MG63 (cell line): ENCODE results near the gene KIF6. TPM values are rescaled to one million over a fixed set of nuclear protein-coding genes. Genes with fewer than 3 reads are reported as not detected.

ENCODE experiments used
- DNase-seq: peaks from one replicate; pipeline ENCODE4 v3.0.0-alpha.2; 2020
- H3K27me3 ChIP-seq: fragments of 250-450 bp; sonication (Bioruptor Pico); 2 replicates; pipeline ENCODE4 v1.5.1; 2020; ENCODE audit warnings: mild to moderate bottlenecking, moderate library complexity
- H3K36me3 ChIP-seq: fragments of 250-450 bp; sonication (Bioruptor Pico); 2 replicates; pipeline ENCODE4 v1.5.1; 2020; ENCODE audit warnings: mild to moderate bottlenecking, moderate library complexity
- H3K4me3 ChIP-seq: fragments of 250-450 bp; sonication (Bioruptor Pico); 2 replicates; pipeline ENCODE4 v1.5.1; 2020; ENCODE audit warnings: mild to moderate bottlenecking, moderate library complexity
- H3K9me3 ChIP-seq: fragments of 250-450 bp; sonication (Bioruptor Pico); 2 replicates; pipeline ENCODE4 v1.5.1; 2020; ENCODE audit warnings: mild to moderate bottlenecking, moderate library complexity
- total RNA-seq: library from RNA; depleted of rRNA; stranded (reverse); fragments of >200 nt; shearing (Covaris generic); gene quantifications from 2 replicates; pipeline ENCODE4 v1.2.3, GENCODE V29; 2014; ENCODE audit warnings: low replicate concordance

The KIF6 gene
- total RNA-seq, 1 experiment from 2014 or later, result not detected

DNA sequence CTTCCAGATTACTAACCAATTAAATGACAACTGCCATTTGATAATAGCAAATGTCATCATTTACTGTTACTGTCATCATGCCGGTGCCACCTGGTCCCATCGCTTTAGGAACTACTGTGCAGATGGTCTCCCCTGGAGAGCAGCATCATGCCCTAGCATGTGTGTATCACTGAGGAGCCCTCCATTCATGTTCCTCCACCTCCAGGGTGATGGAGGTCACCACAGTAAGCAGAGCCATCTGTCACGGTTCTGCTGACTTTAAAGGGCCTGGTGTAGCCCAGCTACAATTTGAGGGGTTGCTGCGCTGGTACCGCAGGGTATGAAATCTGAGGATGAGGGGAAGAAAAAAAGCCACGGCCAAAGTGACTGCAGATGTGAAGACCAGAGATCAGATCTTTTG is 283.9 kb downstream of the KIF6 start:
- Histone ChIP-seq H3K9me3 (no peaks in the 10 kb centered on the region), H3K36me3 (no peaks in the 10 kb centered on the region), H3K4me3 (no peak overlapping the region), H3K27me3 (no peaks in the 10 kb centered on the region)
- DNase-seq, result no peak

DNA sequence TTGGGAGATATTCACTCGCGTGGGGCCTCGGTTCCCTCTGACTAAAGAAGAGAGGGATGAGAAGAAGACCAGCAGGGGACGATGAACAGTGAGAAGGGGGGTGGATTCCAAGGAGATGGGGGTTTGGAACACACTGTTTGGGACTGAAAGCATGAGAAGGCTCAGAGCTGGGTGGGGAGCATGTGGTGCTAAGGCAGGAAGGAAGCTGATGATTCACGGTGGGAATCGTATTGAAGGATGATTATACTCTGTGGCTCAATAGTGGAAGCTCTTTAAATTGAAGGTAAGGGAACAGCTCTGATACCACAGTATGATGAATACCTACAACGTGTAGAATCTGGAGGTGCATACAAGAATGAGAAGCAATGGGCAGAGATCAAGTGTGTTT is 285.2 kb downstream of the KIF6 start:
- Histone ChIP-seq H3K36me3 (no peaks in the 10 kb centered on the region), H3K4me3 (no peak overlapping the region), H3K9me3 (no peaks in the 10 kb centered on the region), H3K27me3 (no peaks in the 10 kb centered on the region)
- DNase-seq, result no peak

DNA sequence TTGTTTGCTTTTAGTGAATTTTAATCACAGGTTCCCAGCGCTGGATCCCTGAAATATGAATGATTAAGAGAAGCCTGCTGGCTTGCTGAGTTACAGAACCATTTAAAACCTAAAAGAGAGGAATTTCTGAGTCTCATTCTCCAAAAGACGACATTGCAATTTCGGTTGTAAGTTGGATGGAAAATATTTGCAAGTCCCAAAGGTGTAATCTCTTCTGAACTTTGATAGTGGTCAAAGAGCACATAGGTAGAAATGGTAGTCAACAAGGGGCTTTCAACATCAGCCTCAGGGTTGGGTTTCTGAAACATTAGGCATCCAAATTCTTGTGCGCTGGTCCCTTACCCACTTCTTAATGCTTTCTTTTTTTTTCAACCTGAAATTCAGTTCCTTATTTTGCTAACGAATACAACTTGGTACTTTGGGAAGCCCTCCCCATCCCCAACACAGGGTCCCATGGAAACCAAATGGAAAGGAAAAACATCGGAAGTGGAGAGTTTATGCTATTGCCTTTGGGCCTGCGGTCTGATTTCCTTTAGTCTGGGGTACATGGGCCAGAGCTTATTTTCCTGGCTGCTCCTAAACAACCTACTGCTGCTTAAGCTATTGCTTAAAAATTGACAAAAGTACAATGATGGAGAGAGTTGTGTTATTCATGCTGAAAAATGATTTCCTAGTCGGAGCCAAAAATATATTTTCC is 285.7 kb downstream of the KIF6 start:
- Histone ChIP-seq H3K27me3 (no peaks in the 10 kb centered on the region), H3K9me3 (no peaks in the 10 kb centered on the region)
- no peak for DNase-seq

DNA sequence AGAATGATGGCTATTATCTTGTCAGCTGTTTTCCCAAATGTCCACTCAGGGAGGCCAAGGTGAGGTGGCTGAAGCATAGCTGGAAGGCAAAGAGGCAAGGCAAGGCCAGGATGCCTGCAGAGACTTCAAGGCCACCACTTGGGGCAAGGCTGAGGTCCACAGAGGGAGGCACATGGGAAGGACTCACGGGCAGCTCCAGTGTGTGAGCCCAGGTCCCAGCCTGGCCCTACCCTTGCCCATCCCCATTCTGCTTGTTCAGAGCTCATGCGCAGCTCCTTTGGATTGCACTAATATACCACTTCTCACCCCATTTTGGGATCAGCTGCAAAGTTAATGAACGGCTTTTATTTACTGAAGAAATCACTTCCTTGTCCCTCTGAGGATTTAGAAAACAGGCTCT is 291.6 kb downstream of the KIF6 start:
- Histone ChIP-seq H3K9me3 (no peaks in the 10 kb centered on the region), H3K36me3 (no peaks in the 10 kb centered on the region), H3K4me3 (no peak overlapping the region), H3K27me3 (no peaks in the 10 kb centered on the region)
- DNase-seq, result no peak

More for the DNA sequence above, 285.7 kb downstream of the KIF6 start:
- Histone ChIP-seq H3K4me3 (no peak overlapping the region), H3K36me3 (no peaks in the 10 kb centered on the region)

DNA sequence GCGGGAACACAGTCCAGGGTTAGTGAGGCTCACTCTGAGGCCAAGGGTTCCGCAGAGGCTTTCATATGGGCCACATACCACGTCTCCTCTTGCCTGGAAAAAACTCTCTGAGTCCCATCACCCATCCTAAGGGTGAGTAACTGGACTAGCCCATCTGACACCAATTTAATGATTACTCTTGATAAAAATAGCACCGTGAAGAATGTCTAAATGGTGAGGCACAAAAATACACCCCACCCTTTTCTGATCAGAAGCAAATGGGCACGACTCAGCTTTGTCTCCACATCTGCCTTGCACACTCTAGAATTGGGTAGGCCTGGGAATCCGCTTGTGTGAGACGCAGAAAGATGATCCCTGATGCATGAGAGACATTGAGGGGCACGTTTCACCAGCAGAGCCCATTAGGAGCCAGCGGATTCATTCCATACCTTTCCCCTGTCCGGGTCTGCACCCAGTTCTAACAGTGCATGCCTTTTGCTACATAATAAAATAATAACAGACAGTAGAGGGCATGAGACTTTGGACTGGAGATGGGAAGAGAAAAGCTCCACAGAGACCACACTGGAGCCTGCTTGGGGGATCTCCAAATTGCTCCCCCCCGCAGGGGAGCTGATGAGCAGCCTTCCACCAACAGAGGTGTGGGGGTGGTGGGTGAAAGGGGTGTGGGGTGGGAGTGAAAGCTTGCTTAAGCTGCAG is 292.7 kb downstream of the KIF6 start:
- DNase-seq, result no peak
- no peaks in the 10 kb centered on the region for H3K27me3 ChIP-seq
- no peaks in the 10 kb centered on the region for H3K9me3 ChIP-seq
- H3K4me3 ChIP-seq, result no peak overlapping the region
- no peaks in the 10 kb centered on the region for H3K36me3 ChIP-seq

DNA sequence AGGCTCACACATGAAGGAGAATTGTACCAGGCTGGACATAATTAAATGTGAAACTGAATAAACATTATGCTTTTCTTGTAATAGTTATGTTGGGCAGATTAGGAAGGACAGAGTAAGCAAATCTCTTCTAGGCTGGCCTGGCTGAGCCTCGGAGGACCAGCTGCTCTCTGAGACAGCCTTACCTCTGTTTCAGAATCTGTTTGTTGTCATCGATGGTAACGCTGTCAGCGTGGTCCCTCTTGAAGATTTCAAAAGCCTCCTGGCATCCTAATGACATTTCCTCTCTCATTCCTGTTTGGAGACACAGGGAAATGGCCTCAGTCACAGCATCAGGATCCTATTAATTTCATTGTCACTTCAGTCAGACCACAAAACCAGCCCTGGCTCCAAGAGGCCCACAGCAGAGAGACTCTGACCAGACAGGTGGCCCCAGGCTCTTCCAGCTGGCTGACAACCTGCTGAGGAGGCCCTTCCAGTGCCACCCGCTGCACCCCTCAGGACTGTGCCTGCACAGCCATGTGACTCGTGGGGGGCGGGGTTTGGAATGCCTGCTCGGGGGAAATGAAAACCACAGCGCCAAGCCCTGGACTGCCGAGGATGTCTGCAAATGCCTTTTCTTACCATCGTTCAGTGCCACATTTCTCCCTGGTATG is 294.2 kb downstream of the KIF6 start:
- peak; percentile 6 for DNase-seq
- H3K9me3 ChIP-seq, result no peaks in the 10 kb centered on the region; the same call in 1 of the 2 replicates
- H3K4me3 ChIP-seq, result no peak overlapping the region
- H3K27me3 ChIP-seq, result no peaks in the 10 kb centered on the region
- H3K36me3 ChIP-seq, result no peaks in the 10 kb centered on the region

DNA sequence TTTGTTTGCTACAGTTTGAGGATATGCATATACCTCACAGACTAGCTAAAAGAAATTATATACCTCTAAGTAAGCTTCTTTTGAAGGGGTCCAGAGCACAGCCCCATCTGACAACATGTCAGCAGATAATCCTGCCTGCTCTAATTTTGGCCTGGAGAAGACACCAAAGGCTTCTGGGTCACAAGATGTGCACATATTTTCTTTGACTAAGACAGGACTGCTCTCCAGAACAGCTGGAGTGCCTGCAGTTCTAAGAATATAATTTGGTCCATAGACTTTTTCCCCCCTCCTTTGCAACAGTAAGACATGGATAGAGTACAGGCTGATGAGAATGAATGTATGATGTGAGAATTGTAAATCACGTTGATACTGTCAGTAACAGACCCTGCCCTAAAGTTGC is 294.8 kb downstream of the KIF6 start:
- Histone ChIP-seq H3K9me3 (no peaks in the 10 kb centered on the region; the same call in 1 of the 2 replicates), H3K36me3 (no peaks in the 10 kb centered on the region), H3K27me3 (no peaks in the 10 kb centered on the region), H3K4me3 (no peak overlapping the region)
- no peak for DNase-seq

DNA sequence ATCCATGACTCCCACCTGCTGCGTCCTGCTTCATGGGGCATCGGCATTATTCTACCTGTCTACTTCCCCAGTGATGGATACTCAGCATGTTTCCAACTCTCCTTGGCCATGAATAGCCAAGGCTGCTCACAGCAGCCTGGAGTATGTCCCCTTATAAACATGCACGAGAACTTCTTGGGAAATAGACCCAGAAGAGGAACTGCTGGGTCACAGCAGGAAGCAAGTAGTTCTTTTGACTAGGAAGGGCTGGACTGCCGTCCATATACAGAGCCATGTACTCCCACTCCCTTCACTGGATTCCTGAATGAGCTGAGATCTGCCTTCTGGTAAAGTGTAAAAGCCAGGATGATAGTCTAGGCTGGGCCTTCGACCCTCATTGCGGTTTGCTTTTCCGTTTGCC is 296.4 kb downstream of the KIF6 start:
- no peak for DNase-seq
- no peak overlapping the region for H3K4me3 ChIP-seq
- no peaks in the 10 kb centered on the region; the same call in 1 of the 2 replicates for H3K9me3 ChIP-seq
- H3K27me3 ChIP-seq, result no peaks in the 10 kb centered on the region
- no peaks in the 10 kb centered on the region for H3K36me3 ChIP-seq

DNA sequence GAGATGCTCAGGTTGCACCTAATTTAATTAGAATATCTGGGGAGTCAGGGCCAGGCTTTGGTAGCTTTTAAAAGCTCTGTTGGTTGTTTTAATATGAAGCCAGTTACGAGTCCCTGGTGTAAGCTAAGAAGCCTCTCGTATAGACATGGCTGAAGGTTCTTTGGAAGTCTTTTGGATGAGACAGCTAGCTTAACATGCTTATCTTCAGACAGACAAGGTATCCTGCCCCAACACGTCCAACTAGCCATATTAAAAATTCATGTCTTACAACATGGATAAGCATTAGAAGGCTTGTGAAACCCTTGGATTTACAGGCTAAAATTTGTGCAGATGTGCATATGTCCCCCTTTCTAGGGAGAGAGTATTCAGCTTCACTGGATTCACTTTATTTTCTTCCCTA is 297.1 kb downstream of the KIF6 start:
- Histone ChIP-seq H3K4me3 (no peak overlapping the region), H3K9me3 (no peaks in the 10 kb centered on the region; the same call in 1 of the 2 replicates), H3K27me3 (no peaks in the 10 kb centered on the region), H3K36me3 (no peaks in the 10 kb centered on the region)
- no peak for DNase-seq

DNA sequence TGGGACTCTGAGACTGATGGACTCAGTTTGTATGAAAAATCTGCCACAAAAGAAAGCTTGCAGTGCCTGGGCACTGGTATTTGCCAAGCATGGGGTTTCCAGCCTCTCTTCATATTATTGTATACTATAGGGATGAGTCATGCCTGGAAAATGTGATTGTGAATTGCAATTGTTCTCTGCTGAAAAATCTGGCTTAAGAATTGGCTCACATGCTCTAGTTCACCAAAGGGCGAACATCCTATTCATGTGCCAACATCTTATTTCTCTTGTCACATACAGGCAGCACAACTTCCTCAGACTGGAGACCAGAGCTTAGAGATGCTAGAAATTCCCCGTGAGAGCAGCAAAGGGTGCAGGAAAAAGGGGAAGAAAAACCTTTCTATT is 299.1 kb downstream of the KIF6 start:
- H3K27me3 ChIP-seq, result no peaks in the 10 kb centered on the region
- H3K4me3 ChIP-seq, result no peak overlapping the region
- no peaks in the 10 kb centered on the region for H3K36me3 ChIP-seq
- DNase-seq, result peak; percentile 54
- H3K9me3 ChIP-seq, result no peaks in the 10 kb centered on the region; the same call in 1 of the 2 replicates

DNA sequence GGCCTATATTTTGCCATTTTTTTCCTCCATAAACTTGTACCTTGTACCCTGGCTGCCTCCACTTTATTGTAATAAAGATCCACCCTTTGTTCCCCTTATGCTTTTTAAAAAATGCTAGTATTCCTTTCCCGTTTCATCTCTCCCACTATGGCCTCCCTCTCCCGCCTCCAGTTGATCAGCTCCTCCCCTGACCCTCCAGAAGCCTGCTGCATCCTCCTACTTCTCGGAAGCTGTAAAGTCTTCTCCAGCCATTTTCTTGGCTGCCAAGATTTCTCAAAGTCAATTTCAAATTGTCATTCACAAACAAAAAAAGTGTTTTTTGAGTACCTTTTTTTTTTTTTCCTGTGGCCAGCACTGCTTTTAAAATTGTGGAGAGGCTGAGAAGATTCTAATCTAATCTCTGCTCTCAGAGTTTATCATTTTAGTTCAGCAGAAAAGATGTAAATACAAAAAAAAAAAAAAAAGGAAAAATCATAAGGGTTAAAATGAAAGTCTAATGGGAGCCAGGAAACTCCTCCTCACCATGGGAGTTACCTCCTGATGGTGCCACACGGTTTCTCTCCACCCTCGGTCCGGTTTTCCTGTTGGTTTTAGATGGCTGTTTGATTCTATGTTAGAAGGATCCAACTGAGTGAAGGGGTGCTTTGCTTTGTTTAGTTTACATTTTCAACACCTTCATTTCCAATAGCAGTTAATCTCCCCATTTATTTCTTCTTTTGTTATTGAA is 299.7 kb downstream of the KIF6 start:
- Histone ChIP-seq H3K9me3 (no peaks in the 10 kb centered on the region; the same call in 1 of the 2 replicates), H3K4me3 (no peak overlapping the region), H3K36me3 (no peaks in the 10 kb centered on the region), H3K27me3 (no peaks in the 10 kb centered on the region)
- DNase-seq, result no peak

DNA sequence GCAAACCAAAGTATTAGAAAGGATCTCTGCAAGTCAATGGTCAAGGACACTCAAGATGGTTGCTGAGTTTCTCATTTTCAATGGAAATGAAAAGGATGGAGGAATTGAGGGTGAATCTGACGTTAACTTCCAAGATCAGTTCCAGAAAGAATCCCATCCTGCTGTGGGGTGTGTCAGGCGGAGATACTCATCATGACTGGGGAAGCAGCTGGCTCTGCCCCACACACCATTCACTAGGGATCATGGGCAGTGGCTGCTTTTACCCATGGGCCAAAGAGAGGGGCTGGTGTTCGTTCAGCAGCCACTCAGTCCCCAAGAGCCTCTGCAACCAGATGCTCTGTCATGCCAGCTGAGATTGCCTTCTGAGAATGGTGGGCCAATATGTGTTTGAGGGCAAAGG is 300.4 kb downstream of the KIF6 start:
- DNase-seq, result no peak
- Histone ChIP-seq H3K4me3 (no peak overlapping the region), H3K36me3 (no peaks in the 10 kb centered on the region), H3K9me3 (no peaks in the 10 kb centered on the region; the same call in 1 of the 2 replicates), H3K27me3 (no peaks in the 10 kb centered on the region)

DNA sequence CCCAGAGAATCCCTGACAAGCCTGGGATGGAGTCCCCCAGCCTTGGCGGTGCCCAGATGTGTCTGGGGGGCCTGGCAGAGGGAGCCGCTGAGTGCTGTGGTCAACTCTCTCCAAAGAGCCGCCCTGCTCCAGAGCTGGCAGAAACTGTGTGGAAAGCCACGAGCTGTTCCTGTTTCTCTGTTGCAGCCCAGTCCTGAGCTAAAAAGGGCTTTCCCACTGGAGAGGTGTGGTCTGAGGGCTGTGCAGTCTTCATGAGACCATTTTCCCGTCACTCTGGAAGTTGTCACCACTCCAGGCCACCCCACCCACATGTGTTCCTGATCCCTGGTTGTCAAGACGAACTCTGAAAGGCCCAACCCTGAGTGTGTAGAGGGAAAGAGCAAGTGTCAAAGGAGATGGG is 303.0 kb downstream of the KIF6 start:
- no peak overlapping the region for H3K4me3 ChIP-seq
- no peaks in the 10 kb centered on the region for H3K27me3 ChIP-seq
- no peaks in the 10 kb centered on the region; the same call in 1 of the 2 replicates for H3K9me3 ChIP-seq
- no peak for DNase-seq
- no peaks in the 10 kb centered on the region for H3K36me3 ChIP-seq

DNA sequence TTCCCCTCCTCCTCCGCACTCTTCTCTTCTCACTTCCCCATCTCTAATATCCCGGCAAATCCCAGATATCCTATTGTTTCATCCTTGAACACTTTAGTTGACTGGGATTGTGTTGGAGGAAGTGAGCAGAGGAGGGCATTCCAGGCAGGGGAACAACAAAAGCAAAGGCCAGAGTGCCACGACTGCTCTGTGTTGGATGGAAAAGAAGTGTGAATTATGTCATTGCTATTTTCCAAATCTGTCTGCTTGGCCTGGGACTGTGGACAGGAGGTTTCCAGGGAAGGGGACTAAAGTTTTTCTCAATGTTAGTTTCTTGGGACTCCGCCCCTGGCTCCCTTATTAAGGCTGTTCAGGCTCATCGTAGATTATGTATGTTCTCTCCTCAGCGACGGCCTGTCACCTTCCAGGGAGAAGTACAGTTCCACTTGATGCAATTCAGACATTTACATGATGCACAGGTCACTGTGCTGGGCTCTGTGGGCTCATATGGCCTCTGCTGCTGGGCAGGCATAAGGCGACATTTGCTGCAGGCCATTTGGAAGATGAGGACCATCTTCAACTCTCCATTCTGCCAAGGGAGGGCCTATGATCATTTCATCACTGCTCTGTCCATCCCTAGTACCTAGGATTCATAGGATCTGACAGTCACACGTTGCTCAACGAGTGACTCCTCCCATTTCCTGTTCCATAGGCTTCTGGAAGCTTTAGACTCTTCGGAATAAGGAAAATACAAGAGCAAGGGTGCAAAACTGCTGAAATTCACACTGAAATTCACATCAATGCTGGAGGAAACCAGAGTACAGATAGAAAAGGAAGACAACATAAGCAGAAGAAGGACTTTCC is 303.6 kb downstream of the KIF6 start:
- no peaks in the 10 kb centered on the region; the same call in 1 of the 2 replicates for H3K9me3 ChIP-seq
- H3K4me3 ChIP-seq, result no peak overlapping the region
- H3K27me3 ChIP-seq, result no peaks in the 10 kb centered on the region
- no peak for DNase-seq
- no peaks in the 10 kb centered on the region for H3K36me3 ChIP-seq

DNA sequence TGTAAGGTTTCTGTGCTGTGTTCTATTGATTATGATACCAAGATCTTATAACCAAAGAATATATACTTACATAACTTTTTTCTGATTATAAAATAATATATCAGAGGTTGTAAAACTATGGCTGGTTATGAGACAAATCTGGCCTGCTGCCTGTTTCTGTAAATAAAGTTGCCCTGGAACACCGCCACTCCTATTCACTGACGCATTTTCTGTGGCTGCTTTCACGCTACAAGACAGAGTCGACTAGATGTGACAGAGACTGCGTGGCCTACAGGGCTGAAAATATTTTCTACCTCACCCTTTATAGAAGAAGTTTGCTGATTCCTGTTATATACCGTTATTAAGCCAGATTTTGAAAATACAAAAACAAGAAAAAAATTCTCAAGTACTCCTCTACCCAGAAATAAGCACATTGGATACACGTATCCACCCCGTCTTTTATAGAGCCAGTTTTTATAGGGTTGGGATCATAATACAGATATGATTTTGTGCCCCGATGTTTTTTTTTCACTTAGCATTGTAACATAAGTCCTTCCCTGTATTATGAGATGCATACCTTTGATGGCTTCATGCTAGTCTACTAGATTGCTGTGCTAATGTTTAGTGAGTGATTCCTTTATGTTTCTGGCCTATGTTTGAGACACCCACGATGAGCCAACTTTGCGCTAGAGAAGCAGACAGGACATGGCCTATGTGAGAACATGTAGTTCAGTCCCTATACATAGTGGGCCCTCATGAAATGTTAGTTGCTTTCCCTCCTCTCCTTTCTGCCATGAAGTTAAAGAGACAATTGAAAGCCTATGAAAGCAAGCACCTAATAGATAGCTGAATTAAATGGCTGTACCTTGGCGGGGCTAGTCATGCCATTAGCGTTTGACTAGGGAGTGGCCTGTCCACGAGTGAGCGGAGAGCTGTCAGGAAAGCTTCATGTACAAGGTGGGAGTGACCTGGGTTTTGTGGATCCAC is 304.6 kb downstream of the KIF6 start:
- no peak for DNase-seq
- H3K9me3 ChIP-seq, result no peaks in the 10 kb centered on the region
- H3K4me3 ChIP-seq, result no peak overlapping the region
- no peaks in the 10 kb centered on the region for H3K36me3 ChIP-seq
- no peaks in the 10 kb centered on the region for H3K27me3 ChIP-seq
